Fibroblast of lung (primary cell): ENCODE results near the gene TNNI3K.

Experiments used
- CTCF ChIP-seq, 2 donors: IDR thresholded peaks in 1 of 2; conservative IDR thresholded peaks in 1 of 2; 1 replicate in 1 of 2; 2 replicates in 1 of 2; pipeline ENCODE4 v1.5.1; 2011 to 2012; ENCODE audit warnings: low read length in 2 of 2, control low read depth in 1 of 2, inconsistent platforms in 1 of 2, low read depth in 1 of 2, mild to moderate bottlenecking in 1 of 2
- EZH2 ChIP-seq: IDR thresholded peaks from 2 replicates; pipeline ENCODE4 v1.5.1; 2012; ENCODE audit warnings: low read length, control low read depth, mild to moderate bottlenecking; ENCODE audit errors: missing control alignments

GRCh38 chr1:74344387-74344786 is 109.2 kb downstream of the TNNI3K start:
- TF ChIP-seq CTCF (conservative IDR thresholded peaks at IDR 0.05 in 1 of 2, IDR thresholded peaks at IDR 0.05 in 1 of 2; ENCODE audit: low read depth in 1 of 2, low read length in 2 of 2) (no peak), EZH2 (no peak)
